CD4-positive, alpha-beta memory T cell (primary cell): Measurements from ENCODE around the gene POU2F2. TPM values are rescaled to one million over a fixed set of nuclear protein-coding genes. Genes with fewer than 3 reads are reported as not detected.
A peak's percentile ranks its signal among the peaks of the same experiment; 100 is the strongest.

ENCODE experiments used
- CTCF ChIA-PET: fragments of 350-600 bp; sonication (Branson Sonifier 250); formaldehyde crosslinking; loops from one replicate; lab custom pipeline; 2021; ENCODE audit warnings: inconsistent platforms; ENCODE audit not compliant: partially characterized antibody; lab: Charles Lee
- POLR2A ChIA-PET: fragments of 350-600 bp; sonication (Branson Sonifier 250); formaldehyde crosslinking; loops from one replicate; lab custom pipeline; 2021; ENCODE audit not compliant: partially characterized antibody; lab: Charles Lee
- DNase-seq, 5 donors: peaks; one replicate each; pipeline versions ENCODE4 v3.0.0 to v3.0.0-alpha.2; 2020 to 2022; ENCODE audit warnings: mixed read lengths in 1 of 5
- H3K27ac ChIP-seq: one replicate; pipeline ENCODE4 v1.7.0; 2013; ENCODE audit warnings: low read depth, low read length
- H3K27me3 ChIP-seq: 2 replicates; pipeline ENCODE4 v1.7.0; 2013; ENCODE audit warnings: mild to moderate bottlenecking, low read length, moderate library complexity; ENCODE audit not compliant: insufficient read depth
- H3K36me3 ChIP-seq: 2 replicates; pipeline ENCODE4 v1.7.0; 2013; ENCODE audit warnings: mild to moderate bottlenecking, low read length, moderate library complexity; ENCODE audit not compliant: insufficient read depth
- H3K4me1 ChIP-seq: 2 replicates; pipeline ENCODE4 v1.7.0; 2013; ENCODE audit warnings: mild to moderate bottlenecking, low read length, moderate library complexity; ENCODE audit not compliant: insufficient read depth
- H3K4me3 ChIP-seq, 2 donors: one replicate each; pipeline ENCODE4 v1.7.0; 2013; ENCODE audit warnings: low read length in 2 of 2, mild to moderate bottlenecking in 1 of 2
- H3K9me3 ChIP-seq, 2 donors: one replicate each; pipeline ENCODE4 v1.7.0; 2013; ENCODE audit warnings: low read length in 2 of 2, control low read depth in 1 of 2; ENCODE audit not compliant: control insufficient read depth in 1 of 2
- H3K27ac Mint-ChIP-seq, 7 donors: one replicate each; pipeline ENCODE4 v1.8.0; 2020 to 2021; ENCODE audit warnings: mixed read lengths in 7 of 7, mild to moderate bottlenecking in 6 of 7, inconsistent platforms in 3 of 7, moderate library complexity in 3 of 7
- H3K27me3 Mint-ChIP-seq, 2 donors: one replicate each; pipeline ENCODE4 v1.8.0; 2020 to 2021; ENCODE audit warnings: mixed read lengths in 2 of 2
- H3K36me3 Mint-ChIP-seq, 2 donors: one replicate each; pipeline ENCODE4 v1.8.0; 2020 to 2021; ENCODE audit warnings: mixed read lengths in 2 of 2, inconsistent platforms in 1 of 2, mild to moderate bottlenecking in 1 of 2
- H3K4me1 Mint-ChIP-seq, 4 donors: one replicate each; pipeline ENCODE4 v1.8.0; 2020 to 2021; ENCODE audit warnings: mixed read lengths in 4 of 4, mild to moderate bottlenecking in 1 of 4
- H3K4me3 Mint-ChIP-seq, 8 donors: one replicate each; pipeline ENCODE4 v1.8.0; 2020 to 2021; ENCODE audit warnings: mixed read lengths in 8 of 8, mild to moderate bottlenecking in 7 of 8, moderate library complexity in 6 of 8, inconsistent platforms in 3 of 8
- H3K9me3 Mint-ChIP-seq, 8 donors: one replicate each; pipeline ENCODE4 v1.8.0; 2020 to 2021; ENCODE audit warnings: mixed read lengths in 8 of 8, mild to moderate bottlenecking in 5 of 8, inconsistent platforms in 3 of 8, moderate library complexity in 1 of 8
- intact Hi-C: fragments of 100-400 bp; cut with micrococcal nuclease; formaldehyde crosslinking; loops from one replicate; pipeline ENCODE4 v1.15.1; 2023
- polyA plus RNA-seq, 2 donors: library from polyadenylated mRNA; unstranded; fragments of 300-500 nt; fragmentation: Illumina TruSeq; gene quantifications; one replicate each; pipeline ENCODE4 v1.2.3, GENCODE V29; 2021
- total RNA-seq, 2 experiments: library from RNA; stranded (reverse); gene quantifications; one replicate each; pipeline ENCODE4 v1.2.3, GENCODE V29; 2021

POU2F2 gene
- total and polyA plus RNA-seq, 4 experiments from 2014 or later = 3.1 to 69.3 (median 45.6) TPM

- Mint-ChIP-seq H3K36me3 (peaks cover 38 to 53% of the 10 kb centered on the region in 2 donors), H3K4me1 (peaks cover 0 to 7% (median under 1%) of the 10 kb centered on the region in 4 donors), H3K4me3 (no peak overlapping the region), H3K9me3 (no peaks in the 10 kb centered on the region), H3K27me3 (no peaks in the 10 kb centered on the region), H3K27ac (peak overlapping the region in 1 of 7 donors; percentile 17)
- no peak for DNase-seq
- Histone ChIP-seq H3K9me3 (no peaks in the 10 kb centered on the region), H3K36me3 (peaks cover 37% of the 10 kb centered on the region), H3K27ac (no peak overlapping the region), H3K27me3 (no peaks in the 10 kb centered on the region), H3K4me1 (no peaks in the 10 kb centered on the region), H3K4me3 (no peak overlapping the region)
- intact Hi-C loops = no loop called here
- ChIA-PET CTCF (interaction anchor here (0.8 to 1.6 kb wide), 2 partner anchors 10 to 17 kb away, joined by 3 to 11 read pairs; no protein-coding TSS in a partner anchor), POLR2A (no interaction called here)
Measured at GRCh38 chr19:42098781-42099180, 33.5 kb downstream of the POU2F2 start.

- ChIA-PET CTCF (interaction anchor here (0.6 kb wide), 1 partner anchor 232 kb away, joined by 3 read pairs; no protein-coding TSS in a partner anchor), POLR2A (interaction anchor here (0.6 kb wide), 1 partner anchor 79 kb away, joined by 3 read pairs; no protein-coding TSS in a partner anchor)
- H3K9me3 ChIP-seq = no peaks in the 10 kb centered on the region
- Mint-ChIP-seq H3K9me3 (no peaks in the 10 kb centered on the region), H3K27me3 (no peaks in the 10 kb centered on the region), H3K36me3 (peaks cover 32 to 49% of the 10 kb centered on the region in 2 donors), H3K4me3 (no peak overlapping the region), H3K27ac (no peak overlapping the region), H3K4me1 (peaks cover 0 to 9% (median 0%) of the 10 kb centered on the region in 4 donors)
- H3K36me3 ChIP-seq = peaks cover 40% of the 10 kb centered on the region
- DNase-seq = no peak
- no peaks in the 10 kb centered on the region for H3K27me3 ChIP-seq
- no peaks in the 10 kb centered on the region for H3K4me1 ChIP-seq
- H3K27ac ChIP-seq = no peak overlapping the region
- intact Hi-C loops = no loop called here
- no peak overlapping the region for H3K4me3 ChIP-seq
Measured at GRCh38 chr19:42097461-42097860, 34.8 kb downstream of the POU2F2 start.

GRCh38 chr19:42096255-42096837 is 35.9 kb downstream of the POU2F2 start:
- Histone ChIP-seq H3K4me3 (no peak overlapping the region), H3K4me1 (peaks cover 4% of the 10 kb centered on the region), H3K27me3 (no peaks in the 10 kb centered on the region), H3K27ac (no peak overlapping the region), H3K36me3 (peaks cover 40% of the 10 kb centered on the region), H3K9me3 (no peaks in the 10 kb centered on the region)
- no peak for DNase-seq
- ChIA-PET POLR2A (interaction anchor here (0.7 kb wide), 1 partner anchor 20 kb away, joined by 3 read pairs; the partner anchor contains the start of gene ZNF574), CTCF (interaction anchor here (1.1 kb wide), 1 partner anchor 12 kb away, joined by 3 read pairs; no protein-coding TSS in a partner anchor)
- Mint-ChIP-seq H3K4me1 (peaks cover 2 to 13% (median 3%) of the 10 kb centered on the region in 4 donors), H3K36me3 (peaks cover 34 to 52% of the 10 kb centered on the region in 2 donors), H3K27ac (no peak overlapping the region), H3K4me3 (no peak overlapping the region), H3K9me3 (no peaks in the 10 kb centered on the region), H3K27me3 (no peaks in the 10 kb centered on the region)
- intact Hi-C loops = no loop called here

GRCh38 chr19:42095814-42096230 is 36.4 kb downstream of the POU2F2 start:
- H3K36me3 ChIP-seq = peaks cover 40% of the 10 kb centered on the region
- H3K27ac Mint-ChIP-seq = no peak overlapping the region
- no peak overlapping the region for H3K4me3 ChIP-seq
- H3K4me1 ChIP-seq = peaks cover 4% of the 10 kb centered on the region
- H3K27ac ChIP-seq = no peak overlapping the region
- ChIA-PET POLR2A (no interaction called here), CTCF (interaction anchor here (1.1 kb wide), 1 partner anchor 198 kb away, joined by 3 read pairs; no protein-coding TSS in a partner anchor)
- H3K27me3 ChIP-seq = no peaks in the 10 kb centered on the region
- intact Hi-C loops = no loop called here
- H3K36me3 Mint-ChIP-seq = peaks cover 30 to 51% of the 10 kb centered on the region in 2 donors
- H3K4me1 Mint-ChIP-seq = peaks cover 2 to 17% (median 6%) of the 10 kb centered on the region in 4 donors
- no peak overlapping the region for H3K4me3 Mint-ChIP-seq
- no peaks in the 10 kb centered on the region for H3K9me3 Mint-ChIP-seq
- H3K27me3 Mint-ChIP-seq = no peaks in the 10 kb centered on the region
- H3K9me3 ChIP-seq = no peaks in the 10 kb centered on the region
- no peak for DNase-seq

- Histone ChIP-seq H3K27me3 (no peaks in the 10 kb centered on the region), H3K9me3 (no peaks in the 10 kb centered on the region), H3K4me3 (no peak overlapping the region), H3K36me3 (peaks cover 40% of the 10 kb centered on the region), H3K4me1 (peaks cover 4% of the 10 kb centered on the region), H3K27ac (no peak overlapping the region)
- Mint-ChIP-seq H3K27me3 (no peaks in the 10 kb centered on the region), H3K4me1 (peaks cover 2 to 22% (median 10%) of the 10 kb centered on the region in 4 donors), H3K4me3 (no peak overlapping the region), H3K27ac (no peak overlapping the region), H3K9me3 (no peaks in the 10 kb centered on the region), H3K36me3 (peaks cover 30 to 55% of the 10 kb centered on the region in 2 donors)
- ChIA-PET POLR2A (interaction anchor here (1.6 kb wide), 1 partner anchor 19 kb away, joined by 3 read pairs; the partner anchor contains the start of gene ZNF574), CTCF (interaction anchor here (0.5 to 1.1 kb wide), 2 partner anchors 198 to 325 kb away, joined by 3 read pairs; no protein-coding TSS in a partner anchor)
- DNase-seq = no peak
- intact Hi-C loops = no loop called here
Measured at GRCh38 chr19:42095142-42095813, 37.0 kb downstream of the POU2F2 start.

GRCh38 chr19:42093926-42094325 is 38.3 kb downstream of the POU2F2 start:
- DNase-seq = no peak
- no peaks in the 10 kb centered on the region for H3K9me3 ChIP-seq
- H3K36me3 ChIP-seq = peaks cover 34% of the 10 kb centered on the region
- CTCF ChIA-PET = interaction anchor here (1.5 kb wide), 1 partner anchor 9 kb away, joined by 3 read pairs; no protein-coding TSS in a partner anchor
- H3K4me3 ChIP-seq = no peak overlapping the region
- intact Hi-C loops = no loop called here
- H3K27ac ChIP-seq = no peak overlapping the region
- POLR2A ChIA-PET = interaction anchor here (1.6 kb wide), 1 partner anchor 18 kb away, joined by 3 read pairs; the partner anchor contains the start of gene ZNF574
- Mint-ChIP-seq H3K9me3 (no peaks in the 10 kb centered on the region), H3K4me1 (peaks cover 3 to 28% (median 17%) of the 10 kb centered on the region in 4 donors), H3K36me3 (peaks cover 26 to 48% of the 10 kb centered on the region in 2 donors), H3K4me3 (no peak overlapping the region), H3K27ac (peak overlapping the region in 4 of 7 donors; percentile 12 to 53 (median 38)), H3K27me3 (no peaks in the 10 kb centered on the region)
- peaks cover 8% of the 10 kb centered on the region for H3K4me1 ChIP-seq
- no peaks in the 10 kb centered on the region for H3K27me3 ChIP-seq

- no peak overlapping the region for H3K27ac ChIP-seq
- POLR2A ChIA-PET = interaction anchor here (1.6 kb wide), 1 partner anchor 17 kb away, joined by 3 read pairs; the partner anchor contains the start of gene ZNF574
- H3K36me3 Mint-ChIP-seq = peaks cover 25 to 45% of the 10 kb centered on the region in 2 donors
Measured at GRCh38 chr19:42093505-42093904, 38.7 kb downstream of the POU2F2 start.

More at GRCh38 chr19:42093505-42093904, 38.7 kb downstream of the POU2F2 start:
- H3K9me3 ChIP-seq = no peaks in the 10 kb centered on the region
- intact Hi-C loops = no loop called here
- no peak for DNase-seq
- Mint-ChIP-seq H3K4me1 (peaks cover 4 to 32% (median 17%) of the 10 kb centered on the region in 4 donors), H3K9me3 (no peaks in the 10 kb centered on the region), H3K27ac (peak overlapping the region in 1 of 7 donors; percentile 12), H3K4me3 (no peak overlapping the region), H3K27me3 (no peaks in the 10 kb centered on the region)
- no peaks in the 10 kb centered on the region for H3K27me3 ChIP-seq
- H3K4me1 ChIP-seq = peaks cover 8% of the 10 kb centered on the region
- H3K36me3 ChIP-seq = peaks cover 30% of the 10 kb centered on the region
- H3K4me3 ChIP-seq = no peak overlapping the region
- CTCF ChIA-PET = interaction anchor here (1.5 kb wide), 1 partner anchor 10 kb away, joined by 3 read pairs; no protein-coding TSS in a partner anchor
